NCI-H1105 (cell line): ENCODE measurements around the gene MOK.

ENCODE experiments used
- DNase-seq: peaks from one replicate; lab custom pipeline; 2025; lab: John Stamatoyannopoulos, UW

MOK gene

GRCh38 chr14:102223682-102224081 is 81.3 kb downstream of the MOK start:
- no peak for DNase-seq

DNA sequence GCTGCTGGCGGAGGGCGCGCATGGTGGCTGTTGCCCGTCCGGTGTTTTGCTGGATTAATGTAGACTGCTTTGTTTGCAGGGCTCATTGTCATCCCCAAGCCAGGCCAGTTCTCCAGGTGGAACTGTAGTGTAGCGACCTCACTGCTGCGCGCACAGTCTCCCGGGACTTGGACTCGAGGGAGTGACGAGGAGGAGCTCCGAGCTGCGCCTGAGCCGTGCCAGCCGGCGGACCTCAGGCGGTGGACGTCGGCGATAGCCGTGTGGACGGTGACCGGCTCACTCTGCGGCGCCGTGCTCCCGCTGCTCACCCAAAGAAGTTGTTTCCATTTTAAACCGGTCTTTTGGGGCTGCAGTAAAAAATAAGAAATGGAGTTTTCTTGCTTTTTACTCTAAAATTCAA is 82.2 kb downstream of the MOK start:
- DNase-seq, result no peak

- DNase-seq, result no peak
These were observed 82.9 kb downstream of the MOK start for GRCh38 chr14:102222009-102222575.

DNA sequence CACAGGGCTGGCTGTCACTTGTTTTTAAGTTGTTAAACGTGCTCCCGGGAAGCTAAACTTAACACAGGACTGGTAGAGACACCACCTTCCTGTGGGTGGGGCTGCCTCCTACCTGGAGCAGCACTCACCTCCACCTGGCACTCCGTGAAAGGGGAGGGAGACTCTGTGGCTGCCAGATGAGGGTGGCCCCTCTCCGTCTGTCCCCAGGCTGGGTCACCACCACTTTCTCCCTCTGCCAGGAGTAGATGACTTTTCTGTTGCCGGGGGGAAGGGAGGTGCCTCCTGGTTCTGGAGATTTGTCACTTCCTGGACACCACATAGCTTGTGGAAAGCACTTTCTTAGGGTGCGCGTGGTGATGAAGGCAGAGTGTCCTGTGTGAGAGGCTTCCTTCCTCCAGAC is 83.9 kb downstream of the MOK start:
- DNase-seq, result no peak

GRCh38 chr14:102220031-102220430 is 84.9 kb downstream of the MOK start:
- no peak for DNase-seq

DNA sequence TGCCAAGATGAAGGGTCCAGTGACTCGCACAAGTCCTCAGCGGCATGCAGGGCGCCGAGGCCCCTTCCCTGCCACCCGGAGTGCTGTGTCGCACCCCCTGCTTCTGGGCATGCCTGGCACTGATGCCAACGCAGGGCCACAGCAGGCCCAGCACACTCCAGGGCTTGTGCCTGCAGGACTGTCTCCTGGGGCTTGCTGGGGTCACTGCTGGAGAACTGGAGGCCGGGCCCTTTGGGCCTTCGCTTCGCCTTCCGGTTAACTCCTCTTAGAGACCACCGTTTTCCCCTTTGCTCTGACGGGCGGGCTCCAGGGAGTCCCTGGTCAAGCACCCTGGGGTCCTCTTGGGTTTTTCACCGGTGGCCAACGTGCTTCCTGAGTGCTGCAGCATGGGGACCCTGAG is 85.6 kb downstream of the MOK start:
- DNase-seq, result no peak

DNA sequence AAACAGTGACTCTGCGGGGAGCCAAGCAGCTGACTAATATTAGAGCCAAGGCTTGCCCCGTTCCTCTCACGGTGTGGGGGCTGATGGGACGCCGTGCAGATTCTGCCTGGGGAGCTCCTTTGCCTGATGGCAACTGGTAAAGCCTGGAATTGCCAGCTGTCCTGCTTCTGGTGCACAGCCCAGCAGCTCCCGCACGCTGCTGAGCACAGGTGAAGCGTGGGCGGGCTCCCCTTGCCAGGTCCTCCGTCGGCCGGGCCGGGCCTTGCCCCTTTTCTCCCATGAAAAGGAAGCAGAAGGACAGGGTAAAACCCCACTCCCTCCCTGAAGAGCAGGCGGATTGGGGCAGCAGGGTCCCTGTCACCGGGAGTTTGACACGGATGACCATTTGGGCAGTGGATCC is 86.3 kb downstream of the MOK start:
- no peak for DNase-seq

GRCh38 chr14:102217987-102218421 is 87.0 kb downstream of the MOK start:
- DNase-seq, result no peak

DNA sequence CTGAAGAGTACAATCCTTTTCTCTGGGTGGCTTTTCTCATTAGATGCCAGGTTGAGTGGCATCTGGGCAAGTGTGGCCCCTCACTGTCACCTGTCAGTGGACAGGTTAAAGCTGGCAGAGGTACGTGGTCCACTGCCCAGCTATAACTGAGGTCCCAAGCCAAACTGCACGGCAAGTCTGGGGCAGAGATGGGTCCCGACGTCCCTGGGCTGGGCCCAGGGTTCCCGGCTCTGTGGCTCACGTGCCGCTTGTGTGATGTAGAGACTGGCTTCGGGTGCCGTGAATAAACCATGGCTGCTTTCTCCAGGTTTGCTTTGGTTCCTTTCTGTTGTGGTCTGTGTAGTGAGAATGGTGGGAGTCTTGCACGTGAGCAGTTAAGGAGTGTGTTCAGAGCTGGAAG is 87.6 kb downstream of the MOK start:
- DNase-seq, result no peak

- DNase-seq, result no peak
These were observed 89.3 kb downstream of the MOK start for GRCh38 chr14:102215576-102216250.

GRCh38 chr14:102215071-102215470 is 89.9 kb downstream of the MOK start:
- DNase-seq, result no peak

GRCh38 chr14:102213984-102214658 is 90.8 kb downstream of the MOK start:
- DNase-seq, result no peak

DNA sequence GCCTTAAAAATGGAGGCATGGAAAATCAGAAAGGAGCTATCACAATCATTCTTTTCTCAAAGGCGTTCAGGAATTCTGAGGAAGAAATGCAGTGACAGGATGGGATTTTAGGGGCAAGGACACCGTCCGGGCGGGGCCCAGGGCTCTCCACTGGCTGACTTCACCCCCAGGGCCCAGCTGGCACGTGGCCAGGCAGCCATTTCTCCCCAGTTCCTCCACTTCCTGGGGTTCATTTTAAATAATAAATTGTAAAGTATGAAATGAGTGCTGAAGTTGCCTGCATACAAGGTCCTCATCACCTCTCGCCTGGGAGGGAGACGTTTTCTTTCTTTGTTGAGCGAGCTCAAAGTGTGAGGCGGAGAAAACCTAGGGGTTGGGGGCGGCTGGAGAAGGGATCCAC is 91.5 kb downstream of the MOK start:
- DNase-seq, result no peak

DNA sequence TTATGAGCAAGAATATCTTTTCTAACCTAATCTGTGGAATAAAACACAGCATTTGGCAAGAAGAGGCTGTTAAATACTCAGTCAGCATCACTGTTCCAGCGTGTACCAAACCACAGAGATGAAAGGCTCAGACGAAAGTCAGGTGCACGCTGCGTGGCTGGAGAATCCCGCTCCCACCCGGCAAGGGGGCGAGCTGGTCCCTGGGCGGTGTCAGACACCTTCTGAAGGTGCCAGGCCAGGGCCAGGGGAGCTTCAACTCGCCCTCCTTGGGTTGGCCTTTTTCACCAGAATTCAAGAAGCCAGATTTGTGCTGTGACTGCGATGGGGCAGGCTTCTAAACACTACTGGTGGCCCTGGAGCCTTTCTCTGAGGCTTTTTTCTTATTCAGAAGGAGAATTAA is 92.1 kb downstream of the MOK start:
- no peak for DNase-seq

DNA sequence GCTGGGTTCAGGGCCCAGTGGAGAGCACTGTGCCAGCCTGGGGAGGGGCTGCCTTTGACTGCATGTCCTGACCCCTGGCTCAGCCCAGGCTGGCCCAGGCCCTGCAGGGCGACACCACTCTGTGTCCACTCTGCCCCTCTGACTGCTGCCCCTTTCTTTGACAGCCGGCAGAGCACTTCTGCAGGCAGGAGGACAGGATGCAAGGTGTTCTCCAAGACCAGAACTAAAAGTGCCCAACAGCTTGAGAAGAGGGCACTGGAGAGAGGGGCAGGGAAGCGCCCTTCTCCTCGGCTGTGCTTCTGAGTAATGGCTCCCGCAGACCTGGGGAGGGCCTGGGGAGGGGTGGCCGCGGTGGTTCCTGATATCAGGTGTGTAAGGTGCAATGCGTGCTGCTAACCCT is 92.6 kb downstream of the MOK start:
- DNase-seq, result no peak

- DNase-seq, result no peak
These were observed 93.7 kb downstream of the MOK start for GRCh38 chr14:102211240-102211639.

DNA sequence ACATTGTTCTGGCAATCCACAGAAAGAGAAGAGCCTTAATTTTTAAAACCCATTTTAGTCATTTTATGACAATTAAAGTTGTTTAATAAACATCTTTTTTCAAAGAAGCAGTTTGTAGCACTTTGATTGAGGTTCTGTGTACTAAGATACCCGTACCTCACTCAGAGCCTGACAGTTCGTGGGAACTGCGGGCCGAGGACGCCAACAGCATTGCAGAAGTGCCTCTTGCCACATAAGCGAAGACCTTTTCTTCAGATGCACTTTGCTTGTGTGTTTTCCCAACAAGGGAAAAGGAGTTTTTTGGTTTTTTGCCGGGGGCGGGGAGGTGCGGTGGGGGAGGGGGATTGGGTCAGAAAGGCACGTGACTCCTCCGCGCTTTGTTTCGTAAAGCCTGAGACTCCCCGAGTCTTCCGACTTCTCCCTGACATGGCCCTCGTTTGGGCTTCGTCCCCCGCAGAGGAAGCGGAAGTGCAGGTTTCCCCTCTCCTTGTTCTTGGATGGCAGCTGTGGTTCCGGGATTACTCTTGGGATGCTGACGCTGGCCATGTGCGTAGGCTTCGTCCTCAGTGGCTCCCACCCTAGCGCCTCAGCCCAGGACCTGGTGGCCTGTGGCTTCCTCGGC is 94.4 kb downstream of the MOK start:
- DNase-seq, result no peak

DNA sequence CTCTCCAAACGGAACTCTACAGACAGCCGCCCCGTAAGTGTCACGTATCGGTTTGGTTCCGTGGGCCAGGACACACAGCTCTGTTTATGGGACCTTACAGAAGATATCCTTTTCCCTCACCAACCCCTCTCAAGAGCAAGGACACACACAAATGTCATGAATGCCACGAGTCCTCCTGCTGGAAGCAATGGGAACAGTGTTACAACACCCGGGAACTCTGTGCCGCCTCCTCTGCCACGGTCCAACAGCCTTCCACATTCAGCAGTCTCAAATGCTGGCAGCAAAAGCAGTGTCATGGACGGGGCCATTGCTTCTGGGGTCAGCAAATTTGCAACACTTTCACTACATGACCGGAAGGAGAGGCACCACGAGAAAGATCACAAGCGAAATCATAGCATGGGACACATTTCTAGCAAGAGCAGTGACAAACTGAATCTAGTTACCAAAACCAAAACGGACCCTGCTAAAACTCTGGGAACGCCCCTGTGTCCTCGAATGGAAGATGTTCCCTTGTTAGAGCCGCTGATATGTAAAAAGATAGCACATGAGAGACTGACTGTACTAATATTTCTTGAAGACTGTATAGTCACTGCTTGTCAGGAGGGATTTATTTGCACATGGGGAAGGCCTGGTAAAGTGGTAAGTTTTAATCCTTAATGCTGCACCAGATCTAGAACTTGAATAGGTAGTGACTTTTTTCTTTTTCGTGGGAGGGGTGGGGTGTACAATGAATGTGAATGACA is 95.6 kb downstream of the MOK start:
- DNase-seq, result no peak

DNA sequence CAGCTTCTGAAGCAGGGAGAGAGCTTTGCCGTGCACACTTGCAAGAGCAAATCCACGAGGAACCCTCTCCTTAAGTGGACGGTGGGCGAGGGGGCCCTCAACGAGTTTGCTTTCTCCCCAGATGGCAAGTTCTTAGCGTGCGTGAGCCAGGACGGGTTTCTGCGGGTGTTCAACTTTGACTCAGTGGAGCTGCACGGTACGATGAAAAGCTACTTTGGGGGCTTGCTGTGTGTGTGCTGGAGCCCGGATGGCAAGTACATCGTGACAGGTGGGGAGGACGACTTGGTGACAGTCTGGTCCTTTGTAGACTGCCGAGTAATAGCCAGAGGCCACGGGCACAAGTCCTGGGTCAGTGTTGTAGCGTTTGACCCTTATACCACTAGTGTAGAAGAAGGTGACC is 96.2 kb downstream of the MOK start:
- DNase-seq, result no peak

DNA sequence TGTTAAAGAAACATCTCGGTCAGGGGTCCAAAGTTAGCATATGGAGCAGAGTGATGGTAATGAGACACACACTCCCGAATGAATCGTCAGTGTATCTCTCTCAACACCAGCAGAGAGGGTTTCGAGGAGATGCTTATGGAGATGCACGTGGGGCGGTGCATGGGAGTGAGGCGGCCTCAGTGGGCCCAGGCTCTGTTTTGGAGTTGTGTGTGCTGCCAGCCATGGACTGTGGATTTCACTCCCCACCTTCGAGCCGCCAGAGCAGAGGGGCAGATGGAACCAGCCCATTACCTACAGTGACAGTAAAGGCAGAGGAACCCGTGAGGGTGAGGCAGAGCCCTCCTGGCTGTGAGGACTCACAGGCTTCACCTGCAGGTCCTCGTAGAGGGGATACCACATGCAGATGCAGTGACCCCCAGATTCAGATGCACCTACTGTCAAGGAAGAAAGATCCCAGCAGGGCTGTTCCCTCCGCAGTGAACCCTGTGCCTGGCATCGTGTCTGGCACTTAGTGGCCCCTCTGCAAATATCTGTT is 97.1 kb downstream of the MOK start:
- DNase-seq, result no peak

DNA sequence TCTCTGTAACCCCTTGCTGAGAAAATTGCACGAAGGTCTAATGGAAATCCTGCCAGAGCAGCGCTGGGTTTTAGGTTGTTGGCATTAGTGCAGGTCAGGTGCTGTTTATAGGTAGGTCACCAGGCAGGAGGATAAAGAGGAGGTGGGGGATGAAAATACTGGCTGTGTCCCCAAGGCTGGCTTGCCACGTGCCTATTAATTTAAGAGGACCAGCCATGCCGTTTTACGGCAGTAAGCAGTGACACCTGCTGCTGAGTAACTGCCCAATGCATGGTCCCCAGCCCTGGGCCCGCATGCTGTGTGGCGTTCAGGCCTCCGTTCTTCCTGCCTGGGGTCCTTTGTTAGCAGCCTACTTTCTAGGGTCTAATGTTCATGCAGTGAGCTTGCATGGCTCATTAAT is 98.0 kb downstream of the MOK start:
- no peak for DNase-seq

DNA sequence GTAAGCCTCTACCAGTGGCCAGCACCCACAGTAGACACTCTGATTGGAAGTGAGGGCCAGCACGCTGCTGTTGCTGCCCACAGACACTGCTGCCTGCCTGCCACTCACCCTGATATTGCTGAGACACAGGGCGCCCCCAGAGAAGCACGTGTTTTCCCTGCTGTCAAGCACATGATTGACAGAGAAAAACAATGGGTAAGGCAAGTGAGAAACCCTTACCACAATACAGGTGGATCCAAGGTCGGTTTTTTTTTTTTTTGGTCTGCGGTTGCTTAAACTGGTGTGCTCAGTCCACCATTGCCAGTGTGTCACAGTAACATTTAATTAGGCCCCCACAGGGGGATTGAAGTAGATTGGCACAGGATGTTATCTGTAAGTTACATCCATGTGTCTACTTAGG is 99.4 kb downstream of the MOK start:
- no peak for DNase-seq
